Spinal cord (tissue), 10 donors: Measurements from ENCODE around the gene CPA4. TPM values are rescaled to one million over a fixed set of nuclear protein-coding genes. Genes with fewer than 3 reads are reported as not detected.

Experiments
- DNase-seq, 6 donors: peaks; one replicate each; pipeline versions ENCODE4 v3.0.0 to v3.0.0-alpha.2; 2013 to 2015; ENCODE audit warnings: low spot score in 6 of 6, low read depth in 4 of 6
- H3K27ac ChIP-seq: one replicate; pipeline ENCODE4 v1.5.1; 2013; ENCODE audit warnings: low read depth, low read length, control low read depth
- H3K27me3 ChIP-seq: one replicate; pipeline ENCODE4 v1.6.1; 2013; ENCODE audit warnings: low read length; ENCODE audit not compliant: control insufficient read depth, insufficient read depth
- H3K36me3 ChIP-seq: one replicate; pipeline ENCODE4 v1.6.1; 2013; ENCODE audit warnings: low read length; ENCODE audit not compliant: control insufficient read depth, insufficient read depth
- H3K4me1 ChIP-seq: one replicate; pipeline ENCODE4 v1.6.1; 2013; ENCODE audit warnings: low read length; ENCODE audit not compliant: control insufficient read depth, insufficient read depth
- H3K4me3 ChIP-seq: one replicate; pipeline ENCODE4 v1.5.1; 2013; ENCODE audit warnings: low read depth, low read length, control low read depth
- H3K9me3 ChIP-seq: one replicate; pipeline ENCODE4 v1.6.1; 2013; ENCODE audit warnings: low read length; ENCODE audit not compliant: control insufficient read depth, insufficient read depth
- WGBS: methylation state at CpG from one replicate; pipeline ENCODE4 v1.1.5; 2013; ENCODE audit warnings: missing lambda C conversion rate; ENCODE audit not compliant: insufficient coverage; 5-methylcytosine and 5-hydroxymethylcytosine counted together
- polyA plus RNA-seq, 2 donors: library from polyadenylated mRNA; unstranded; fragments of 120-200 nt; gene quantifications; one replicate each; pipeline ENCODE4 v1.2.1, GENCODE V29; 2013; ENCODE audit not compliant: insufficient read length in 2 of 2
- total RNA-seq, 2 donors: library from RNA; depleted of rRNA in 1 of 2; stranded (reverse); fragments of 120-200 nt in 1 of 2; fragments of >200 nt in 1 of 2; gene quantifications; one replicate each; pipeline versions ENCODE4 v1.2.3 to v1.2.4, GENCODE V29; 2013 to 2014
- donor health status: healthy.

Gene CPA4
- total and polyA plus RNA-seq, 4 donors: 0.84 to 2.1 (median 1.5) TPM

DNA sequence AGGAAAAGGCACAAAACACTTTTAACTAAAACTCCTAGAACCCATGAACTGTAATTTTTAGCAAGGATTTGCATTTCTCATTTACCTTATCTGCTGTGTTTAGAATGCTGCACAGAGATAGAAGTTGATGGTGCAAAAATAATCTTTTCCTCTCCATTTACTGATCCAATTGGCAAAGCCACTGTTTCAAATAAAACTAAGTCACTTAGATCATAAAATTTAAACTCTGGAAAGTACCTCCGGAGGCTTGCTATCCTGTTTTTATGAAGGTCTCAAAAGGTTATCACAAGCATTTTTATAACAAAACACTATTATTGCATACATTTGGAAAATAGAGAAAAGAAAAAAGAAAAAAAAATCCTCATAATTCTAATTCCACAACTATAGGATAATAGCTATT lies 18.7 kb upstream of the CPA4 start:
- no peak for DNase-seq
- Histone ChIP-seq H3K27ac (peak overlapping the region; percentile 97), H3K27me3 (no peaks in the 10 kb centered on the region), H3K9me3 (no peaks in the 10 kb centered on the region), H3K36me3 (no peaks in the 10 kb centered on the region), H3K4me3 (peak overlapping the region; percentile 22), H3K4me1 (peaks cover 32% of the 10 kb centered on the region)
- no CpG with 5 or more reads among the region's 1 CpG for WGBS

GRCh38 chr7:130274983-130275591 lies 17.9 kb upstream of the CPA4 start:
- H3K27me3 ChIP-seq: no peaks in the 10 kb centered on the region
- H3K4me3 ChIP-seq: no peak overlapping the region
- peak overlapping the region; percentile 97 for H3K27ac ChIP-seq
- no peaks in the 10 kb centered on the region for H3K36me3 ChIP-seq
- peaks cover 32% of the 10 kb centered on the region for H3K4me1 ChIP-seq
- DNase-seq: peak in 2 of 6 donors; percentile 56 to 57
- no peaks in the 10 kb centered on the region for H3K9me3 ChIP-seq
- WGBS: 36% methylated on average over 6 of the region's 11 CpGs

DNA sequence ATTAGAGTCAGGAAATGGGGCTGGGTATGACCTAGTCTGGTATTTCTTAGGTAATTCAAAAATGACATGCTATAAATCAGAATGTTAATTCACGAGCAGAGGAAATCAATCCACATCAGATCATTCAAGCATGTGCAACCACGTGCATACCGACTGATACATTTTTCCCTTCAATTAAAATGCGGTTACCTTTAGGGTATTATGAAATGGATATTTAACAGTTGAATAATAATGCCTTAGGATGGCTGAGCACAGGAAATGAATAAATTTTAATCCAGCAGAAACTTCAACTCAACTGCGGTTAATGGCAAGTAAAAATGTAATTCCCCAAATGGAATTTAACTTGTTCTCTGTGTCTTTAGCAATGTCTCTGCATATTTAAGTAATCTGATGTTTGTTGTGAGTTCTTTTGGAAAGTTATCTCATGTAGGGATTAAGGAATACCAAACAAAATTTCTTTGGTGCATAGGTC lies 17.1 kb upstream of the CPA4 start:
- H3K36me3 ChIP-seq: no peaks in the 10 kb centered on the region
- peak overlapping the region; percentile 97 for H3K27ac ChIP-seq
- no peaks in the 10 kb centered on the region for H3K9me3 ChIP-seq
- H3K27me3 ChIP-seq: no peaks in the 10 kb centered on the region
- H3K4me3 ChIP-seq: no peak overlapping the region
- WGBS: no CpG with 5 or more reads among the region's 5 CpGs
- DNase-seq: peak in 1 of 6 donors; percentile 65
- peaks cover 32% of the 10 kb centered on the region for H3K4me1 ChIP-seq

DNA sequence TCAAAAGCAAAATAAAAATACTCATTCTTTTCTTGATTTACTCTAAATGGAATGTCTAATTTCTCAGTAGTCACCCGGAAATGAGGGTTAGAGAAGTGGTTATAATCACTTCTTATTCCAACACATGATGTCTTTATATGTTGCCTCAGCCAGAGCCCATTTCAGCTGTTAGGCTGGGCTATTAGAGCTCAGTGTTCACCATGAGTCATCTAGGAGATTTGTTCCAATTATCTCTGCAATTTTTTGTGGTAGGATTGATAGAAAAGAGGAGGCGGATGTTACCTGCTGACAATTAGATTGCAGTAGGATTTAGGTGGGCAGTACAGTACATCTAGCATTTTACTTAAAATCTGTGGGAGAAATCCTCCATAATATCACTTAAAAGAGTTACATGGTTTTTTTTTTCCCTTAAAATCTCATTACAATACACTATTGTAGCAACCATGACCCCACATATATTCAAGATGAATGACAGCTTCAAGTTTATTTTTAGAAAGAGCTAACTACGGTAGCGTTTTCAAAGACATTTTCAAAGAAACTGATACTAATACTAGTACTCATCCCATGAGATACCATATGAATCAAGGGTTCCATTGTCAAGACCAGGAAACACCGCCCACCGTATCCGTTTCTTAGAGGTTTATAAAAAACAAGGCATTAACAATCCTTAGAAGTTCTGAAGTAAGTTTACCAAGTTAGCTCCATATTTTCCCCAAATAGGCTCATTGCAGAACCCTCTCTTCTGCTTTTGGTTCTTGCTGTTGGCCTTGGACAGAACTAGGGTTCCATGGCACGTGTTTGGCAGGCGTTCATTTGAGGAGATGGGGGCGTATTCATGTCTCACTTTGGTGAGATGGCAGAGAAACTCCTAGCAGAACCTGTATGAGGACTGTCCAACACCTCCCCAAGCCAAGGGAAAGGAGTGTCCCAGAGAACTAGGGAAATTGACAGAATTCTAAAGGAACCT lies 15.9 kb upstream of the CPA4 start:
- Histone ChIP-seq H3K9me3 (no peaks in the 10 kb centered on the region), H3K4me3 (no peak overlapping the region), H3K4me1 (peaks cover 28% of the 10 kb centered on the region), H3K27ac (peak overlapping the region; percentile 93), H3K27me3 (no peaks in the 10 kb centered on the region), H3K36me3 (no peaks in the 10 kb centered on the region)
- peak in 1 of 6 donors; percentile 16 for DNase-seq
- WGBS: 100% methylated on average over 3 of the region's 10 CpGs

DNA sequence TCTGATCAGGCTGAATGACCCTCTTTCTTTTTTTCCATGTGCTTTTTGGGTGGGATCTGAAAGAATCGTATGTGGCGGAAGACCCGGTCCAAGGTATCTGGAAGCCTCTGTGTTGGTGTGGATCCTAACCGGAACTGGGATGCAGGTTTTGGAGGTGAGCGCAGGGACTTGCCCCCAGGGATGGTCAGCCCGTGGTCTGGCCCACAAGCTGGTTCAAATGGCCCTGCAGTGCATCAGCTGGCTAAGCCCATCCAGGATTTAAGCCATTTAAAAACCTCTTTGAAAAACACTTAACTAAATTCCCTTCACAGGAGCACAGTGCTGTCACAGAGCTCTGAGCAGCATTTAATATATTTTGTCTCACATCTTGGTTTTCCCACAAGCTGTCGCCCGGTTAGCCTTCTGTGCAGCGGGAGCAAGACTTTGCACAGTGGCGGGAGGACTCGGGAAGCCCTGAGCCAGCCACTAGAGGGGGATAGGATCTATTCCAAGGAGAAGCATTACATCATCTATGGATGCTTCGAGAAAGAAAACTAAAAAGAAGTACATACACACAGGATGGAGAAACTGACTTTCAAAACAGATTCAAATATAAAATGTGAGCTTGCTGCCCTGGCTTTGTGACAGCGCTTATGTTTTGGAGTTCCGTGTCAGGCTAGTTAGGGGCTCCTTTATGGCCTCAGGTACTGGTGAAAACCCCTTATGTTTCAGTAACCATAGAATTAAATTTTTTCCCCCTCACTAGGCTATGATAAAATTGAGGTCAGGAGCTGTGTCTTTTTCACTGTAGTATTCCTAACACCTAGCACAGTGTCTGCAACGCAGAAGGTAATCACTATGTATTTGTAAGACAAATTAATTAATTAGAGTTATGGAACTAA lies 15.0 kb upstream of the CPA4 start:
- H3K4me1 ChIP-seq: peaks cover 19% of the 10 kb centered on the region
- H3K36me3 ChIP-seq: no peaks in the 10 kb centered on the region
- peak in 4 of 6 donors; percentile 53 to 96 (median 80) for DNase-seq
- H3K4me3 ChIP-seq: no peak overlapping the region
- WGBS: 95% methylated on average over 5 of the region's 15 CpGs
- H3K27me3 ChIP-seq: no peaks in the 10 kb centered on the region
- peak overlapping the region; percentile 93 for H3K27ac ChIP-seq
- no peaks in the 10 kb centered on the region for H3K9me3 ChIP-seq

GRCh38 chr7:130278860-130279259 lies 14.1 kb upstream of the CPA4 start:
- Histone ChIP-seq H3K27ac (peak overlapping the region; percentile 93), H3K9me3 (no peaks in the 10 kb centered on the region), H3K27me3 (no peaks in the 10 kb centered on the region), H3K4me3 (no peak overlapping the region), H3K36me3 (no peaks in the 10 kb centered on the region), H3K4me1 (peaks cover 17% of the 10 kb centered on the region)
- DNase-seq: peak in 2 of 6 donors; percentile 38 to 66

- Histone ChIP-seq H3K27ac (peak overlapping the region; percentile 93), H3K9me3 (no peaks in the 10 kb centered on the region)
- no peak for DNase-seq
These were observed 13.7 kb upstream of the CPA4 start for GRCh38 chr7:130279286-130279685.

GRCh38 chr7:130279906-130280305 lies 13.1 kb upstream of the CPA4 start:
- no peaks in the 10 kb centered on the region for H3K9me3 ChIP-seq
- H3K27me3 ChIP-seq: no peaks in the 10 kb centered on the region
- no CpG with 5 or more reads among the region's 1 CpG for WGBS
- DNase-seq: no peak
- no peak overlapping the region for H3K4me3 ChIP-seq
- H3K27ac ChIP-seq: peak overlapping the region; percentile 93
- peaks cover 13% of the 10 kb centered on the region for H3K4me1 ChIP-seq
- no peaks in the 10 kb centered on the region for H3K36me3 ChIP-seq

More at GRCh38 chr7:130279286-130279685, 13.7 kb upstream of the CPA4 start:
- Histone ChIP-seq H3K4me1 (peaks cover 14% of the 10 kb centered on the region), H3K27me3 (no peaks in the 10 kb centered on the region), H3K36me3 (no peaks in the 10 kb centered on the region), H3K4me3 (no peak overlapping the region)
- 86% methylated on average over 2 of the region's 2 CpGs for WGBS

- no peak for DNase-seq
- no peak overlapping the region for H3K4me3 ChIP-seq
- H3K27me3 ChIP-seq: no peaks in the 10 kb centered on the region
- H3K9me3 ChIP-seq: no peaks in the 10 kb centered on the region
- H3K36me3 ChIP-seq: no peaks in the 10 kb centered on the region
- H3K4me1 ChIP-seq: peaks cover 7% of the 10 kb centered on the region
- 78% methylated on average over 1 of the region's 1 CpG for WGBS
- no peak overlapping the region for H3K27ac ChIP-seq
These were observed 11.7 kb upstream of the CPA4 start for GRCh38 chr7:130281260-130281659.
